Subcutaneous adipose tissue (tissue), 4 donors: ENCODE measurements around the gene CNR2. TPM values are rescaled to one million over a fixed set of nuclear protein-coding genes. Genes with fewer than 3 reads are reported as not detected.

ENCODE experiments used
- CTCF ChIP-seq: fragments of 450-650 bp; IDR thresholded peaks from one replicate; pipeline ENCODE4 v1.5.1; 2016; ENCODE audit warnings: low read depth, mild to moderate bottlenecking, control low read depth, antibody characterized with exemption, moderate library complexity
- total RNA-seq, 4 donors: library from RNA; depleted of rRNA; stranded (reverse); fragments of >200 nt; gene quantifications; one replicate each; pipeline ENCODE4 v1.1.0, GENCODE V29; 2016

CNR2 gene
- total RNA-seq, 4 donors from 2014 or later, result under 0.01 TPM; not detected in 3

DNA sequence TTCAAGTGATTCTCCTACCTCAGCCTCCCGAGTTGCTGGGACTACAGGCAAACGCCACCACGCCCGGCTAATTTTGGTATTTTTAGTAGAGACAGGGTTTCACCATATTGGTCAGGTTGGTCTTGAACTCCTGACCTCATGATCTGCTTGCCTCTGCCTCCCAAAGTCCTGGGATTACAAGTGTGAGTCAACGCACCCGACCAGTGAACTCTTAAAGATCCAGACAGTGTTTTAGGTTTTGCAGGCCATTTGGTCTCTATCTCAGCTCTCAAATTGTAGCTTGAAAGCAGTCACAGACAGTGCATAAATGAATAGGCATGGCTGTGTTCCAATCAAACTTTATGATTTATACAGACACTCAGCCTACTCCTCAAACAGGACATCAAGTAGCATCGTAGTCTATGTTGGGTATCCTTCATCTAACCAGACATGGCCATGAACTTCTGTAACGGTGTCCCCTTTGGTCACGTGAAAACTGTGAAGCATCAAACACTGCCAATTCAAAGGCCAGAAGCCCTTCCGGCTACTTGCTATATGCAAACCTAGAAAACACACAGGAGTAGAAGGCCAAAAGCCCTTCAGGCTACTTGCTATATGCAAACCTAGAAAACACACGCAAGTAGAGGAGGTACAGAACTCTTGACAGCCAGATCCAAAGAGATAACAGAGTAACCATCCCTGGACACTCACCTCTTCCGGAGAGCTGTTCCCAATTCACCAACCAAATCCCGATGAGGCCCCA is 48.2 kb downstream of the CNR2 start:
- no peak for TF ChIP-seq CTCF

- no peak for TF ChIP-seq CTCF
Measured at GRCh38 chr1:23862640-23863039, 50.5 kb downstream of the CNR2 start.

GRCh38 chr1:23854568-23854967 is 58.6 kb downstream of the CNR2 start:
- no peak for TF ChIP-seq CTCF

GRCh38 chr1:23848673-23849616 is 64.2 kb downstream of the CNR2 start:
- no peak for TF ChIP-seq CTCF

- TF ChIP-seq CTCF, result no peak
Measured at GRCh38 chr1:23845163-23845562, 68.0 kb downstream of the CNR2 start.

DNA sequence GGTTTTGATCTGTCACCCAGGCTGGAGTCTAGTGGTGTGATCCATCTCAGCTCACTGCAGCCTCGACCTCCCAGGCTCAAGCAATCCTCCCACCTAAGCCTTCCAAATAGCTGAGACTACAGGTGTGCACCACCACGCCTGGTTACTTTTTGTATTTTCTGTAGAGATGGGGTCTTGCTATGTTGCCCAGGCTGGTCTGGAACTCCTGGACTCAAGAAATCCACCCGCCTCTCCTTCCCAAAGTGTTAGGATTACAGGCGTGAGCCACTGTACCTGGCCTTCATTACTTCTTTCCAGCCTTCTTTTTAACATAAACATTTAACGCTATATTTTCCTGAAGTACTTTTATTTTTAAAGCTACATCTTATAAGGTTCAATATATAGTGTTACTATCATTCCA is 69.5 kb downstream of the CNR2 start:
- TF ChIP-seq CTCF, result no peak

GRCh38 chr1:23838401-23838866 is 74.7 kb downstream of the CNR2 start:
- TF ChIP-seq CTCF, result no peak
